Neural cell (in vitro differentiated cells): Measurements from ENCODE around the gene C16orf89.

Source experiments
- CTCF ChIP-seq: fragments of 450-650 bp; IDR thresholded peaks from 2 replicates; pipeline ENCODE4 v1.5.1; 2014; ENCODE audit warnings: antibody characterized with exemption, mild to moderate bottlenecking, moderate library complexity; ENCODE audit not compliant: poor library complexity, severe bottlenecking
- REST ChIP-seq: IDR thresholded peaks from 2 replicates; pipeline ENCODE4 v1.6.1; 2012; ENCODE audit warnings: borderline replicate concordance

- TF ChIP-seq CTCF, result no peak
- no peak for TF ChIP-seq REST
Observed at GRCh38 chr16:5019775-5020174, 46.0 kb downstream of the C16orf89 start.
